ENCODE data around the gene PPRC1. TPM values are rescaled to one million over a fixed set of nuclear protein-coding genes. Genes with fewer than 3 reads are reported as not detected.
"Not testable (repeated sequence)": the region's sequence is repeated elsewhere in the genome, so short reads cannot be mapped to it uniquely, and the experiment has no call there.

The PPRC1 gene
- total and polyA plus RNA-seq, 10 donors, result 12.1 to 52.5 (median 26.5) TPM

- H3K36me3 ChIP-seq, result no peaks in the 10 kb centered on the region
- no peaks in the 10 kb centered on the region for H3K27me3 ChIP-seq (replicated peaks in 1 of 7)
- peaks cover 0 to 21% (median 14%) of the 10 kb centered on the region in 6 donors for H3K4me1 ChIP-seq
- intact Hi-C loops (cut with DNase I; ENCODE audit: low total_unique reads), result no loop called here
- WGBS, 5 donors, result 68 to 82% (median 77%) methylated on average over 15 of the region's 15 CpGs
- H3K9me3 ChIP-seq, result peaks cover 0 to 16% (median 6%) of the 10 kb centered on the region in 8 donors
- peak overlapping the region in 1 of 8 donors; percentile 25 for H3K4me3 ChIP-seq
- TF ChIP-seq CTCF (IDR thresholded peaks at IDR 0.05 in 8 of 11, conservative IDR thresholded peaks at IDR 0.05 in 3 of 11) (no peak), POLR2A (IDR thresholded peaks at IDR 0.05) (no peak), POLR2AphosphoS5 (IDR thresholded peaks at IDR 0.05) (peak in 1 of 3 donors; percentile 24)
- peak overlapping the region in 5 of 8 donors; percentile 46 to 72 (median 56) for H3K27ac ChIP-seq
- no peak for DNase-seq
Measured at GRCh38 chr10:102185811-102186527, 53.1 kb downstream of the PPRC1 start.

- 69 to 81% (median 78%) methylated on average over 3 of the region's 3 CpGs for WGBS, 5 donors
- Histone ChIP-seq H3K4me3 (no peak overlapping the region), H3K27me3 (replicated peaks in 1 of 7) (no peaks in the 10 kb centered on the region), H3K4me1 (peaks cover 0 to 21% (median 14%) of the 10 kb centered on the region in 6 donors), H3K27ac (peak overlapping the region in 6 of 8 donors; percentile 49 to 75 (median 60)), H3K36me3 (no peaks in the 10 kb centered on the region), H3K9me3 (peaks cover 0 to 31% (median 14%) of the 10 kb centered on the region in 8 donors)
- TF ChIP-seq POLR2A (IDR thresholded peaks at IDR 0.05), result no peak
- TF ChIP-seq POLR2AphosphoS5 (IDR thresholded peaks at IDR 0.05), result no peak
- TF ChIP-seq CTCF (IDR thresholded peaks at IDR 0.05 in 8 of 11, conservative IDR thresholded peaks at IDR 0.05 in 3 of 11), result no peak
- intact Hi-C loops (cut with DNase I; ENCODE audit: low total_unique reads), result no loop called here
- DNase-seq, result no peak
Measured at GRCh38 chr10:102188298-102188940, 55.6 kb downstream of the PPRC1 start.

GRCh38 chr10:102188941-102189898 lies 56.4 kb downstream of the PPRC1 start:
- intact Hi-C loops (cut with DNase I; ENCODE audit: low total_unique reads); H3K27me3 ChIP-seq (replicated peaks in 1 of 7); H3K36me3 ChIP-seq; DNase-seq: not testable (repeated sequence)
- H3K4me1 ChIP-seq, result peaks cover 0 to 21% (median 14%) of the 10 kb centered on the region in 6 donors
- peaks cover 0 to 31% (median 14%) of the 10 kb centered on the region in 8 donors for H3K9me3 ChIP-seq
- peak overlapping the region in 2 of 8 donors; percentile 2 to 11 for H3K4me3 ChIP-seq
- H3K27ac ChIP-seq, result peak overlapping the region; percentile 41 to 75 (median 60)
- WGBS, 5 donors, result 48 to 76% (median 67%) methylated on average over 5 to 7 of the region's 7 CpGs

GRCh38 chr10:102191956-102192355 lies 59.1 kb downstream of the PPRC1 start:
- no peak for DNase-seq
- Histone ChIP-seq H3K9me3 (peaks cover 0 to 26% (median 12%) of the 10 kb centered on the region in 8 donors), H3K4me3 (no peak overlapping the region), H3K4me1 (peaks cover 0 to 21% (median 14%) of the 10 kb centered on the region in 6 donors), H3K27ac (no peak overlapping the region), H3K36me3 (no peaks in the 10 kb centered on the region), H3K27me3 (replicated peaks in 1 of 7) (no peaks in the 10 kb centered on the region)
- intact Hi-C loops (cut with DNase I; ENCODE audit: low total_unique reads), result no loop called here
- 77 to 85% (median 83%) methylated on average over 7 of the region's 7 CpGs for WGBS, 5 donors
- TF ChIP-seq POLR2A (IDR thresholded peaks at IDR 0.05), result no peak
- TF ChIP-seq CTCF (IDR thresholded peaks at IDR 0.05 in 8 of 11, conservative IDR thresholded peaks at IDR 0.05 in 3 of 11), result no peak
- no peak for TF ChIP-seq POLR2AphosphoS5 (IDR thresholded peaks at IDR 0.05)

Measured in spleen (tissue), 11 donors.